HepG2 (cell line): ENCODE results near the gene NGLY1. TPM values are rescaled to one million over a fixed set of nuclear protein-coding genes. Genes with fewer than 3 reads are reported as not detected.
A peak's percentile ranks its signal among the peaks of the same experiment; 100 is the strongest.

Experiments
- ATRX ChIP-seq: sonication (generic); formaldehyde crosslinking; IDR thresholded peaks from 2 replicates; pipeline ENCODE4 v1.4.0; 2020; ENCODE audit warnings: missing genetic modification reagents, borderline replicate concordance
- GPN1 ChIP-seq: sonication (generic); formaldehyde crosslinking; IDR thresholded peaks from 2 replicates; pipeline ENCODE4 v1.5.1; 2020; ENCODE audit warnings: missing genetic modification reagents, borderline replicate concordance
- HOXA7 ChIP-seq: sonication (generic); formaldehyde crosslinking; IDR thresholded peaks from 2 replicates; pipeline ENCODE4 v1.8.1; 2022; ENCODE audit warnings: mild to moderate bottlenecking, missing genetic modification reagents, moderate library complexity
- MAFK ChIP-seq, 2 experiments: IDR thresholded peaks in 1 of 2; conservative IDR thresholded peaks in 1 of 2; 2 replicates each; pipeline ENCODE4 v1.6.1; 2011; ENCODE audit warnings: improper control_type of control experiment in 2 of 2, low read length in 2 of 2
- NAIF1 ChIP-seq: sonication (generic); formaldehyde crosslinking; IDR thresholded peaks from 2 replicates; pipeline ENCODE4 v1.5.0; 2020; ENCODE audit warnings: mild to moderate bottlenecking, missing genetic modification reagents, borderline replicate concordance
- NFKB2 ChIP-seq: sonication (generic); formaldehyde crosslinking; IDR thresholded peaks from 2 replicates; pipeline ENCODE4 v1.4.0; 2020; ENCODE audit warnings: missing genetic modification reagents, borderline replicate concordance
- PITX1 ChIP-seq: sonication (generic); formaldehyde crosslinking; IDR thresholded peaks from 2 replicates; pipeline ENCODE4 v1.5.1; 2020; ENCODE audit warnings: mild to moderate bottlenecking, missing genetic modification reagents
- RAD51 ChIP-seq: fragments of 450-650 bp; IDR thresholded peaks from 2 replicates; pipeline ENCODE4 v1.6.1; 2016; ENCODE audit warnings: borderline replicate concordance
- RXRB ChIP-seq: IDR thresholded peaks from 2 replicates; pipeline ENCODE4 v1.6.1; 2016; ENCODE audit warnings: borderline replicate concordance, missing genetic modification reagents, missing compliant biosample characterization
- SMAD3 ChIP-seq: sonication (generic); formaldehyde crosslinking; IDR thresholded peaks from 2 replicates; pipeline ENCODE4 v1.4.0; 2020; ENCODE audit warnings: missing genetic modification reagents
- SP4 ChIP-seq: sonication (generic); formaldehyde crosslinking; IDR thresholded peaks from 2 replicates; pipeline ENCODE4 v1.8.1; 2023; ENCODE audit warnings: mild to moderate bottlenecking, missing genetic modification reagents
- TBX3 ChIP-seq: fragments of 450-650 bp; IDR thresholded peaks from 2 replicates; pipeline ENCODE4 v1.6.1; 2017; ENCODE audit warnings: antibody characterized with exemption, mild to moderate bottlenecking, inconsistent platforms, borderline replicate concordance
- ZBTB20 ChIP-seq: sonication (generic); formaldehyde crosslinking; IDR thresholded peaks from 2 replicates; pipeline ENCODE4 v1.8.1; 2023; ENCODE audit warnings: missing genetic modification reagents, low read depth, mild to moderate bottlenecking, borderline replicate concordance
- ZBTB8A ChIP-seq: sonication (generic); formaldehyde crosslinking; IDR thresholded peaks from 2 replicates; pipeline ENCODE4 v1.4.0; 2020; ENCODE audit warnings: mild to moderate bottlenecking, low read depth, missing genetic modification reagents, borderline replicate concordance
- ZFP82 ChIP-seq: sonication (generic); formaldehyde crosslinking; IDR thresholded peaks from 2 replicates; pipeline ENCODE4 v1.5.1; 2020; ENCODE audit warnings: mild to moderate bottlenecking, missing genetic modification reagents, borderline replicate concordance
- ZMYM4 ChIP-seq: sonication (generic); formaldehyde crosslinking; IDR thresholded peaks from 2 replicates; pipeline ENCODE4 v1.8.1; 2023; ENCODE audit warnings: mild to moderate bottlenecking, missing genetic modification reagents
- ZNF101 ChIP-seq: sonication (generic); formaldehyde crosslinking; IDR thresholded peaks from 2 replicates; pipeline ENCODE4 v1.4.0; 2020; ENCODE audit warnings: mild to moderate bottlenecking, low read depth, missing genetic modification reagents, borderline replicate concordance
- ZNF367 ChIP-seq: sonication (generic); formaldehyde crosslinking; IDR thresholded peaks from 2 replicates; pipeline ENCODE4 v1.4.0; 2020; ENCODE audit warnings: missing genetic modification reagents, borderline replicate concordance
- ZNF558 ChIP-seq: sonication (generic); formaldehyde crosslinking; IDR thresholded peaks from 2 replicates; pipeline ENCODE4 v1.9.0; 2022; ENCODE audit warnings: mild to moderate bottlenecking, missing genetic modification reagents, borderline replicate concordance
- ZNF644 ChIP-seq: IDR thresholded peaks from 2 replicates; pipeline ENCODE4 v1.6.1; 2016; ENCODE audit warnings: low read depth
- ZSCAN29 ChIP-seq: sonication (generic); formaldehyde crosslinking; conservative IDR thresholded peaks from 2 replicates; pipeline ENCODE4 v1.4.0; 2020; ENCODE audit warnings: mild to moderate bottlenecking, missing genetic modification reagents
- polyA plus RNA-seq, 8 experiments: library from polyadenylated mRNA; depleted of rRNA in 3 of 8; stranded (reverse) in 7 of 8; unstranded in 1 of 8; fragments of >200 nt; fragmentation: Illumina TruSeq in 4 of 8; extraction: Trizol in 4 of 8; gene quantifications; 2 replicates each; pipeline versions ENCODE4 v1.2.1 to v1.2.3, GENCODE V29; 2011 to 2016; ENCODE audit warnings: low read depth in 4 of 8, missing spikeins in 1 of 8, mixed read lengths in 1 of 8; ENCODE audit not compliant: insufficient read depth in 1 of 8
- total RNA-seq, 5 experiments: library from RNA; depleted of rRNA; stranded (reverse); fragments of >200 nt; fragmentation: Illumina TruSeq; extraction: Trizol; gene quantifications; 2 replicates each; pipeline ENCODE4 v1.2.3, GENCODE V29; 2016; ENCODE audit warnings: low read depth in 1 of 5
- TF ChIP-seq, protein P1 (sequence below): sonication (generic); formaldehyde crosslinking; IDR thresholded peaks from 2 replicates; pipeline ENCODE4 v1.4.0; 2020; ENCODE audit warnings: missing genetic modification reagents
- TF ChIP-seq, protein P2 (sequence below): sonication (generic); formaldehyde crosslinking; IDR thresholded peaks from 2 replicates; pipeline ENCODE4 v1.8.1; 2023; ENCODE audit warnings: missing genetic modification reagents, inconsistent platforms, borderline replicate concordance
- TF ChIP-seq, protein P3 (sequence below): sonication (generic); formaldehyde crosslinking; IDR thresholded peaks from 2 replicates; pipeline ENCODE4 v1.4.0; 2020; ENCODE audit warnings: missing genetic modification reagents, borderline replicate concordance
- TF ChIP-seq, protein P4 (sequence below): sonication (generic); formaldehyde crosslinking; IDR thresholded peaks from 2 replicates; pipeline ENCODE4 v1.5.0; 2020; ENCODE audit warnings: missing genetic modification reagents

NGLY1 gene
- total and polyA plus RNA-seq, 2 of the 13 experiments (the other 11 are each of a cell fraction or from before 2014, with no cell fraction given): 28.2 to 44.5 TPM

DNA sequence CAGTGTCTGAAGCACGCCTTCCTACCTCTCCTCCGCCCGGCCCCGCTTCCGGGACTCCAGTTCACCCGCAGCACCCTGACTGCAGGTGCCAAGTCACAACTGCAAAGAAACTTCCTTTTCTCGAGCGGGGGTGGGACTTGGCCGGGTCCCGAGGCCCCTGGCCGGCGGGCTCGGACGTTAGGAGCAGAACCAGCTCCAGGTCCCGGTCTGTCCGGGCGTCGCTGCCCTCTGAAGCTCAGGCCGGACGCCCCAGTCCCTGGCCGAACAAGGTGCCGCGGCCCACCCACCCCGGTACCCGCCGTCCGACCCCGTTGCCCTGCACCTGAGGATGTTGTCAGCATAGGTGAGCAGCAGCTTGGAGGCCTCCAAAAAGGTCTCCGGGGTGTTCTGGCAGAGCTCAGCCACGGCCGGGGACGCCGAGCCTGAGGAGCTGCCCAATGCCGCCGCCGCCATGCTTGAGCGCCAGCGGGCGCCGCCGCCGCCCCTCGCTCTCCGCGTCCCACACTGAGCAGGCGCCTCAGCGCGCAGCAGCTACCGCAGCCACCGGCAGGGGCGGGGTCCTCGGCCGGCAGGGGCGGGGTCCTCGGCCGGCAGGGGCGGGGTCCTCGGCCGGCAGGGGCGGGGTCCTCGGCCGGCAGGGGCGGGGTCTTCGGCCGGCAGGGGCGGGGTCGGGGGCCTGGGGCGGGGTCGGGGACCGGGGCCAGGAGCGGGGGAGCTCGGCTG, at the start of gene NGLY1 (continued):
- no peak for TF ChIP-seq ZNF367 (CRISPR knock-in tag)
- TF ChIP-seq NAIF1 (CRISPR knock-in tag): no peak; the same call in 1 of the 2 replicates
- no peak for TF ChIP-seq HOXA7 (CRISPR knock-in tag)
- peak; percentile 59; the same call in 1 of the 2 replicates for TF ChIP-seq SP4 (CRISPR knock-in tag)
- TF ChIP-seq PITX1: peak; percentile 60
- no peak for TF ChIP-seq RAD51
- TF ChIP-seq, protein P1, sequence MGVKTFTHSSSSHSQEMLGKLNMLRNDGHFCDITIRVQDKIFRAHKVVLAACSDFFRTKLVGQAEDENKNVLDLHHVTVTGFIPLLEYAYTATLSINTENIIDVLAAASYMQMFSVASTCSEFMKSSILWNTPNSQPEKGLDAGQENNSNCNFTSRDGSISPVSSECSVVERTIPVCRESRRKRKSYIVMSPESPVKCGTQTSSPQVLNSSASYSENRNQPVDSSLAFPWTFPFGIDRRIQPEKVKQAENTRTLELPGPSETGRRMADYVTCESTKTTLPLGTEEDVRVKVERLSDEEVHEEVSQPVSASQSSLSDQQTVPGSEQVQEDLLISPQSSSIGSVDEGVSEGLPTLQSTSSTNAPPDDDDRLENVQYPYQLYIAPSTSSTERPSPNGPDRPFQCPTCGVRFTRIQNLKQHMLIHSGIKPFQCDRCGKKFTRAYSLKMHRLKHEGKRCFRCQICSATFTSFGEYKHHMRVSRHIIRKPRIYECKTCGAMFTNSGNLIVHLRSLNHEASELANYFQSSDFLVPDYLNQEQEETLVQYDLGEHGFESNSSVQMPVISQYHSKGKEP (CRISPR knock-in tag): no peak; the same call in 1 of the 2 replicates
- TF ChIP-seq RXRB (CRISPR knock-in tag): no peak; the same call in 1 of the 2 replicates
- TF ChIP-seq TBX3: no peak
- TF ChIP-seq ZNF644 (CRISPR knock-in tag): no peak
- no peak for TF ChIP-seq ZNF101 (CRISPR knock-in tag)
- TF ChIP-seq ATRX (CRISPR knock-in tag): no peak
- 0 out of 2 replicates have a peak, but pooled peaks have one; percentile 28 for TF ChIP-seq ZBTB20 (CRISPR knock-in tag)
- no peak; the same call in 1 of the 2 replicates for TF ChIP-seq NFKB2 (CRISPR knock-in tag)
- peak; percentile 57 for TF ChIP-seq ZMYM4 (CRISPR knock-in tag)
- TF ChIP-seq ZNF558 (CRISPR knock-in tag): no peak
- TF ChIP-seq MAFK (conservative IDR thresholded peaks at IDR 0.05 in 1 of 2, IDR thresholded peaks at IDR 0.05 in 1 of 2; ENCODE audit: low read length in 2 of 2): no peak
- TF ChIP-seq GPN1 (CRISPR knock-in tag): no peak
- TF ChIP-seq ZFP82: no peak
- TF ChIP-seq, protein P2, sequence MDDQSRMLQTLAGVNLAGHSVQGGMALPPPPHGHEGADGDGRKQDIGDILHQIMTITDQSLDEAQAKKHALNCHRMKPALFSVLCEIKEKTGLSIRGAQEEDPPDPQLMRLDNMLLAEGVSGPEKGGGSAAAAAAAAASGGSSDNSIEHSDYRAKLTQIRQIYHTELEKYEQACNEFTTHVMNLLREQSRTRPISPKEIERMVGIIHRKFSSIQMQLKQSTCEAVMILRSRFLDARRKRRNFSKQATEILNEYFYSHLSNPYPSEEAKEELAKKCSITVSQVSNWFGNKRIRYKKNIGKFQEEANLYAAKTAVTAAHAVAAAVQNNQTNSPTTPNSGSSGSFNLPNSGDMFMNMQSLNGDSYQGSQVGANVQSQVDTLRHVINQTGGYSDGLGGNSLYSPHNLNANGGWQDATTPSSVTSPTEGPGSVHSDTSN (CRISPR knock-in tag): peak; percentile 33; the same call in 1 of the 2 replicates
- TF ChIP-seq ZSCAN29 (CRISPR knock-in tag): no peak
- TF ChIP-seq, protein P3, sequence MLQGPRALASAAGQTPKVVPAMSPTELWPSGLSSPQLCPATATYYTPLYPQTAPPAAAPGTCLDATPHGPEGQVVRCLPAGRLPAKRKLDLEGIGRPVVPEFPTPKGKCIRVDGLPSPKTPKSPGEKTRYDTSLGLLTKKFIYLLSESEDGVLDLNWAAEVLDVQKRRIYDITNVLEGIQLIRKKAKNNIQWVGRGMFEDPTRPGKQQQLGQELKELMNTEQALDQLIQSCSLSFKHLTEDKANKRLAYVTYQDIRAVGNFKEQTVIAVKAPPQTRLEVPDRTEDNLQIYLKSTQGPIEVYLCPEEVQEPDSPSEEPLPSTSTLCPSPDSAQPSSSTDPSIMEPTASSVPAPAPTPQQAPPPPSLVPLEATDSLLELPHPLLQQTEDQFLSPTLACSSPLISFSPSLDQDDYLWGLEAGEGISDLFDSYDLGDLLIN (CRISPR knock-in tag): 0 out of 2 replicates have a peak, but pooled peaks have one; percentile 11
- TF ChIP-seq ZBTB8A (CRISPR knock-in tag): no peak
- TF ChIP-seq SMAD3: no peak
- TF ChIP-seq, protein P4, sequence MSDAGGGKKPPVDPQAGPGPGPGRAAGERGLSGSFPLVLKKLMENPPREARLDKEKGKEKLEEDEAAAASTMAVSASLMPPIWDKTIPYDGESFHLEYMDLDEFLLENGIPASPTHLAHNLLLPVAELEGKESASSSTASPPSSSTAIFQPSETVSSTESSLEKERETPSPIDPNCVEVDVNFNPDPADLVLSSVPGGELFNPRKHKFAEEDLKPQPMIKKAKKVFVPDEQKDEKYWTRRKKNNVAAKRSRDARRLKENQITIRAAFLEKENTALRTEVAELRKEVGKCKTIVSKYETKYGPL (CRISPR knock-in tag): no peak
